K562 (cell line): Measurements from ENCODE around the gene ACOT9. TPM values are rescaled to one million over a fixed set of nuclear protein-coding genes. Genes with fewer than 3 reads are reported as not detected.

Experiments
- ATAC-seq: fragments of 200-7000 bp; cut with Tn5 transposase; 3 replicates; pipeline ENCODE4 v1.9.1; 2020; ENCODE audit warnings: moderate library complexity
- BruUV-seq: library from RNA; stranded (reverse); fragments of 400-500 nt; replicated peaks from 2 replicates; lab custom pipeline; 2021; lab: Mats Ljungman, UMichigan
- CTCF ChIA-PET: fragments of 300-600 bp; formaldehyde crosslinking; extraction: SDS; loops from one replicate; lab custom pipeline; 2021; ENCODE audit warnings: low intra/inter-chr PET ratio; lab: Yijun Ruan, JAX
- POLR2A ChIA-PET: fragments of 300-600, 350-650 bp; sonication (Branson Sonifier 250); formaldehyde crosslinking; extraction: SDS; loops from one replicate; lab custom pipeline; 2021; ENCODE audit warnings: antibody characterized with exemption, inconsistent platforms; lab: Yijun Ruan, JAX
- DNase-seq, 4 experiments: peaks; one replicate each; pipeline versions ENCODE4 v3.0.0 to v3.0.0-alpha.2; 2011 to 2018; ENCODE audit warnings: low spot score in 3 of 4, mixed read lengths in 3 of 4; ENCODE audit errors: extremely low read depth in 1 of 4
- FAIRE-seq: peaks from 2 replicates; lab custom pipeline; 2011; peaks lifted over from hg19 to GRCh38; lab: Jason Lieb, UNC
- H2AFZ ChIP-seq: 2 replicates; pipeline ENCODE4 v1.6.0; 2011; ENCODE audit warnings: low read depth, low read length, control low read depth, inconsistent platforms
- H3K27ac ChIP-seq: fragments of 200-600 bp; 3 replicates; pipeline ENCODE4 v1.8.0; 2011; ENCODE audit warnings: low read depth, mild to moderate bottlenecking, control low read depth, inconsistent platforms, low read length, moderate library complexity, mixed read lengths; ENCODE audit errors: extremely low read depth
- H3K27me3 ChIP-seq, 2 experiments: fragments of 300-600 bp in 1 of 2; 2 replicates in 1 of 2; 3 replicates in 1 of 2; pipeline versions ENCODE4 v1.6.0 to v1.8.0; 2011; ENCODE audit warnings: inconsistent platforms in 2 of 2, low read length in 2 of 2, mild to moderate bottlenecking in 1 of 2, mixed read lengths in 1 of 2, moderate library complexity in 1 of 2; ENCODE audit not compliant: control insufficient read depth in 2 of 2, insufficient read depth in 2 of 2
- H3K36me3 ChIP-seq: fragments of 300-600 bp; 3 replicates; pipeline ENCODE4 v1.8.0; 2011; ENCODE audit warnings: mild to moderate bottlenecking, low read length, inconsistent platforms; ENCODE audit not compliant: control insufficient read depth, insufficient read depth
- H3K4me1 ChIP-seq, 2 experiments: fragments of 200-600 bp in 1 of 2; replicated peaks in 1 of 2; 2 replicates in 1 of 2; 3 replicates in 1 of 2; pipeline versions ENCODE4 v1.5.1 to v1.8.0; 2011; ENCODE audit warnings: inconsistent platforms in 2 of 2, low read length in 2 of 2, mild to moderate bottlenecking in 1 of 2, mixed read lengths in 1 of 2, moderate library complexity in 1 of 2; ENCODE audit not compliant: control insufficient read depth in 2 of 2, insufficient read depth in 2 of 2
- H3K4me2 ChIP-seq: 2 replicates; pipeline ENCODE4 v1.6.1; 2011; ENCODE audit warnings: low read length, control low read depth, inconsistent platforms, mixed read lengths; ENCODE audit not compliant: insufficient read depth
- H3K4me3 ChIP-seq: fragments of 200-600 bp; sonication (generic), shearing (Covaris generic); 2 replicates; pipeline ENCODE4 v1.5.1; 2016; ENCODE audit warnings: control low read depth, inconsistent platforms
- H3K79me2 ChIP-seq: fragments of 200-600 bp; 3 replicates; pipeline ENCODE4 v1.8.0; 2011; ENCODE audit warnings: low read length, inconsistent platforms; ENCODE audit not compliant: control insufficient read depth, insufficient read depth
- H3K9ac ChIP-seq, 2 experiments: 2 replicates each; pipeline versions ENCODE4 v1.6.0 to v1.6.1; 2011; ENCODE audit warnings: low read depth in 2 of 2, low read length in 2 of 2, control low read depth in 1 of 2, inconsistent platforms in 1 of 2, mild to moderate bottlenecking in 1 of 2, mixed read lengths in 1 of 2; ENCODE audit not compliant: insufficient read depth in 1 of 2
- H3K9me1 ChIP-seq: one replicate; pipeline ENCODE4 v1.6.0; 2011; ENCODE audit warnings: inconsistent platforms, mild to moderate bottlenecking, low read length, moderate library complexity; ENCODE audit not compliant: control insufficient read depth, insufficient read depth
- H3K9me3 ChIP-seq: replicated peaks from 2 replicates; pipeline ENCODE4 v1.5.1; 2011; ENCODE audit warnings: low read depth, low read length, inconsistent platforms; ENCODE audit not compliant: control insufficient read depth, insufficient read depth
- H4K20me1 ChIP-seq: replicated peaks from 2 replicates; pipeline ENCODE4 v1.6.1; 2011; ENCODE audit warnings: low read length, inconsistent platforms, mixed read lengths; ENCODE audit not compliant: control insufficient read depth, insufficient read depth
- ADNP ChIP-seq: fragments of 200-800 bp; sonication (Bioruptor generic); IDR thresholded peaks from 2 replicates; pipeline ENCODE4 v1.6.1; 2016; ENCODE audit warnings: missing genetic modification characterization, missing compliant biosample characterization
- BRD9 ChIP-seq: fragments of 450-650 bp; IDR thresholded peaks from 2 replicates; pipeline ENCODE4 v1.6.1; 2018; ENCODE audit warnings: low read depth; ENCODE audit not compliant: partially characterized antibody
- CREM ChIP-seq: IDR thresholded peaks from 2 replicates; pipeline ENCODE4 v1.6.1; 2014; ENCODE audit warnings: antibody characterized with exemption, low read depth
- MTA2 ChIP-seq: fragments of 450-650 bp; IDR thresholded peaks from 2 replicates; pipeline ENCODE4 v1.6.1; 2016; ENCODE audit warnings: low read depth
- RAD21 ChIP-seq, 2 experiments: fragments of 250-450 bp in 1 of 2; fragments of 450-650 bp in 1 of 2; sonication (Bioruptor Pico) in 1 of 2; formaldehyde crosslinking in 1 of 2; IDR thresholded peaks in 1 of 2; conservative IDR thresholded peaks in 1 of 2; 2 replicates each; pipeline versions ENCODE4 v1.4.0 to v1.8.0; 2020 to 2022; ENCODE audit warnings: mild to moderate bottlenecking in 2 of 2, moderate library complexity in 1 of 2
- TFAM ChIP-seq: fragments of 250-450 bp; sonication (Bioruptor Pico); conservative IDR thresholded peaks from 2 replicates; pipeline ENCODE4 v1.5.0; 2021; ENCODE audit warnings: mild to moderate bottlenecking, moderate library complexity
- WGBS: fragments of 100-300 bp; shearing (Covaris generic); methylation state at CpG from one replicate; pipeline ENCODE4 v1.1.6; 2016; ENCODE audit warnings: low coverage, mixed read lengths; ENCODE audit not compliant: insufficient coverage; ENCODE audit errors: missing lambda C conversion rate; 5-methylcytosine and 5-hydroxymethylcytosine counted together
- in situ Hi-C: fragments of 300-500 bp; cut with MboI; formaldehyde crosslinking; loops from 4 replicates; pipeline ENCODE4 v1.15.0; 2018; ENCODE audit warnings: inconsistent platforms, mixed read lengths
- intact Hi-C: fragments of 100-400 bp; cut with micrococcal nuclease; formaldehyde crosslinking; loops from 2 replicates; pipeline ENCODE4 v1.14.2; 2022
- polyA plus RNA-seq, 8 experiments: library from polyadenylated mRNA; depleted of rRNA in 4 of 8; stranded (reverse) in 5 of 8; unstranded in 3 of 8; fragments of >200 nt; fragmentation: Nextera tagmentation in 2 of 8; fragmentation: Illumina TruSeq in 1 of 8; extraction: Ambion mirVana in 2 of 8; extraction: Trizol in 1 of 8; gene quantifications; 2 replicates each; pipeline versions ENCODE4 v1.2.1 to v1.2.3, GENCODE V29; 2011 to 2014; ENCODE audit warnings: inconsistent platforms in 1 of 8, missing spikeins in 1 of 8
- total RNA-seq, 7 experiments: library from RNA; depleted of rRNA in 6 of 7; stranded (reverse); fragments of >200 nt in 6 of 7; fragmentation: Illumina TruSeq in 2 of 7; extraction: Trizol in 2 of 7; gene quantifications; 2 replicates each; pipeline versions ENCODE4 v1.2.1 to v1.2.3, GENCODE V29; 2011 to 2021; ENCODE audit warnings: low replicate concordance in 1 of 7
- TF ChIP-seq, protein P1 (sequence below), 2 experiments: fragments of 450-650 bp; formaldehyde crosslinking in 1 of 2; IDR thresholded peaks; 2 replicates each; pipeline versions ENCODE4 v1.4.0 to v1.6.1; 2014 to 2020; ENCODE audit warnings: mild to moderate bottlenecking in 2 of 2, borderline replicate concordance in 1 of 2, low read depth in 1 of 2

ACOT9 gene
- total and polyA plus RNA-seq, 9 of the 15 experiments (the other 6 are each of a cell fraction or from before 2014, with no cell fraction given) = 31.2 to 80.9 (median 45.3) TPM

DNA sequence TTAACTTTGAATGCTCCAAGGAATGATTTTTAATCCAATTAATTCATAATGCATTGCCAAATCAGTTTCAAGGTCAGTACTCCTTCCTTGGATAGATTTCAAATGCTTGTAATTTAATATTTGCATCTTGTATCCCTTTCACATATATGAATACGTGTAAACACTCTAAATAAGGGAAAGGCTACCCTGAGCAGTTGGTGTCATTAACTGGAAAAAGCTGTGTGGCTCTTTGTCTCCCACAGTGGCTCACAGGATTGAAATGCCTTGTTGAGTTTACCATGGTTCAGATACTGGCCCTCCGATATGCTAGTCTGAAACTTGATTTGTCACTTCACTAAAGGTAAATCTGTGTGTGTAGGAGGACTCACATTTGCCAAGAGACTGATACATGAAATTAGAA is 16.7 kb upstream of the ACOT9 start:
- no peak overlapping the region for H3K27ac ChIP-seq
- no TSS peak for BruUV-seq
- DNase-seq = no peak
- H3K9me3 ChIP-seq = no peaks in the 10 kb centered on the region
- no peak overlapping the region for H3K4me2 ChIP-seq
- intact Hi-C loops = no loop called here
- in situ Hi-C loops = loop anchor here (5.0 kb wide), 1 partner anchor 142 kb away; no protein-coding TSS in a partner anchor
- H3K27me3 ChIP-seq = no peaks in the 10 kb centered on the region
- H2AFZ ChIP-seq = no peak overlapping the region
- ChIA-PET CTCF (no interaction called here), POLR2A (interaction anchor here (1.2 kb wide), 1 partner anchor 22 kb away, joined by 3 read pairs; no protein-coding TSS in a partner anchor)
- no peak overlapping the region for H3K4me3 ChIP-seq
- no peak for TF ChIP-seq RAD21 (CRISPR knock-in tag; conservative IDR thresholded peaks at IDR 0.05 in 1 of 2, IDR thresholded peaks at IDR 0.05 in 1 of 2)
- no peak for TF ChIP-seq TFAM (CRISPR knock-in tag)
- TF ChIP-seq MTA2 = no peak
- ATAC-seq = no peak
- no peaks in the 10 kb centered on the region for H3K79me2 ChIP-seq
- H3K36me3 ChIP-seq = no peaks in the 10 kb centered on the region
- no peak for FAIRE-seq
- no peaks in the 10 kb centered on the region for H4K20me1 ChIP-seq
- H3K9me1 ChIP-seq = no peaks in the 10 kb centered on the region
- WGBS = 22% methylated on average over 2 of the region's 2 CpGs
- H3K9ac ChIP-seq = no peak overlapping the region
- peaks cover 0 to 3% of the 10 kb centered on the region in 2 experiments; a peak in 2 of 5 replicates for H3K4me1 ChIP-seq

DNA sequence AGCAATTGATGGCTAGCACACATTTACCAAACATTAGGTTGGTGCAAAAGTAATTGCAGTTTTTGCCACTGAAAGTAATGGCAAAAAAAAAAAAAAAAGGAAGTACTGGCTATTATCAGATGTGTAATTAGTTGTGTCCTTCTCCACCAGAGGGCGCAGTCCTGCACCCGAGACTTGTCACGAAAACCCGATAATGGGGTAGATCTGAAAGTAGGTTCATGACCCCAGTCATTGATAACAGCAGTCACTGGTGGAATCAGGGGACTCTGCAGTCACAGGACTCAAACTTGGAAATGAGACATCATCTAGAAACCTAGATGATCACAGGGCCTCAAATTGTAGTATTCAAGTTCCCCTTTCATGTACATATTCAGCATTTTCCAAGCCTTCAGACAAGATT is 13.1 kb upstream of the ACOT9 start:
- peak; percentile 63 to 84 (median 66) for DNase-seq
- ChIA-PET CTCF (interaction anchor here (0.7 to 2.0 kb wide), 5 partner anchors 23 to 522 kb away, joined by 3 to 33 read pairs (median 5); partner anchors contain the start of gene SAT1), POLR2A (no interaction called here)
- H2AFZ ChIP-seq = peak overlapping the region; percentile 77
- H4K20me1 ChIP-seq = no peaks in the 10 kb centered on the region
- H3K27me3 ChIP-seq = no peaks in the 10 kb centered on the region
- FAIRE-seq = peak; percentile 89
- no peak overlapping the region for H3K27ac ChIP-seq
- no peaks in the 10 kb centered on the region for H3K9me1 ChIP-seq
- no peak overlapping the region for H3K9ac ChIP-seq
- no peaks in the 10 kb centered on the region for H3K36me3 ChIP-seq
- ATAC-seq = peak; percentile 83
- BruUV-seq = no TSS peak
- intact Hi-C loops (loop anchor here (1.0 kb wide), 2 partner anchors 25 to 146 kb away; no protein-coding TSS in a partner anchor), in situ Hi-C loops (loop anchor here (5.0 kb wide), 1 partner anchor 146 kb away; no protein-coding TSS in a partner anchor)
- H3K4me2 ChIP-seq = peak overlapping the region; percentile 65; the same call in 1 of the 2 replicates
- H3K4me3 ChIP-seq = no peak overlapping the region
- 0% methylated on average over 4 of the region's 4 CpGs for WGBS
- H3K4me1 ChIP-seq = peaks cover 0 to 3% of the 10 kb centered on the region in 2 experiments; a peak in 2 of 5 replicates
- no peaks in the 10 kb centered on the region for H3K79me2 ChIP-seq
- H3K9me3 ChIP-seq = no peaks in the 10 kb centered on the region
- TF ChIP-seq ADNP = peak; percentile 68
- TF ChIP-seq CREM = peak; percentile 43; the same call in 1 of the 2 replicates
- TF ChIP-seq, protein P1, sequence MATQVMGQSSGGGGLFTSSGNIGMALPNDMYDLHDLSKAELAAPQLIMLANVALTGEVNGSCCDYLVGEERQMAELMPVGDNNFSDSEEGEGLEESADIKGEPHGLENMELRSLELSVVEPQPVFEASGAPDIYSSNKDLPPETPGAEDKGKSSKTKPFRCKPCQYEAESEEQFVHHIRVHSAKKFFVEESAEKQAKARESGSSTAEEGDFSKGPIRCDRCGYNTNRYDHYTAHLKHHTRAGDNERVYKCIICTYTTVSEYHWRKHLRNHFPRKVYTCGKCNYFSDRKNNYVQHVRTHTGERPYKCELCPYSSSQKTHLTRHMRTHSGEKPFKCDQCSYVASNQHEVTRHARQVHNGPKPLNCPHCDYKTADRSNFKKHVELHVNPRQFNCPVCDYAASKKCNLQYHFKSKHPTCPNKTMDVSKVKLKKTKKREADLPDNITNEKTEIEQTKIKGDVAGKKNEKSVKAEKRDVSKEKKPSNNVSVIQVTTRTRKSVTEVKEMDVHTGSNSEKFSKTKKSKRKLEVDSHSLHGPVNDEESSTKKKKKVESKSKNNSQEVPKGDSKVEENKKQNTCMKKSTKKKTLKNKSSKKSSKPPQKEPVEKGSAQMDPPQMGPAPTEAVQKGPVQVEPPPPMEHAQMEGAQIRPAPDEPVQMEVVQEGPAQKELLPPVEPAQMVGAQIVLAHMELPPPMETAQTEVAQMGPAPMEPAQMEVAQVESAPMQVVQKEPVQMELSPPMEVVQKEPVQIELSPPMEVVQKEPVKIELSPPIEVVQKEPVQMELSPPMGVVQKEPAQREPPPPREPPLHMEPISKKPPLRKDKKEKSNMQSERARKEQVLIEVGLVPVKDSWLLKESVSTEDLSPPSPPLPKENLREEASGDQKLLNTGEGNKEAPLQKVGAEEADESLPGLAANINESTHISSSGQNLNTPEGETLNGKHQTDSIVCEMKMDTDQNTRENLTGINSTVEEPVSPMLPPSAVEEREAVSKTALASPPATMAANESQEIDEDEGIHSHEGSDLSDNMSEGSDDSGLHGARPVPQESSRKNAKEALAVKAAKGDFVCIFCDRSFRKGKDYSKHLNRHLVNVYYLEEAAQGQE (IDR thresholded peaks at IDR 0.05; ENCODE audit: borderline replicate concordance) = peak; percentile 63
- TF ChIP-seq, protein P1 (CRISPR knock-in tag; IDR thresholded peaks at IDR 0.05; ENCODE audit: low read depth) = no peak
- peak; percentile 36 for TF ChIP-seq BRD9
